Measurements from ENCODE around the gene PSG4. TPM values are rescaled to one million over a fixed set of nuclear protein-coding genes. Genes with fewer than 3 reads are reported as not detected.
"Not testable (repeated sequence)": the region's sequence is repeated elsewhere in the genome, so short reads cannot be mapped to it uniquely, and the experiment has no call there.

Gene PSG4
- total and polyA plus RNA-seq, 2 of the 8 experiments (the other 6 are each of a cell fraction or from before 2014, with no cell fraction given), result not detected

- H3K23ac ChIP-seq (ENCODE audit: insufficient read length); H3K23me2 ChIP-seq (ENCODE audit: low read depth, low read length); H3K4me1 ChIP-seq (replicated peaks in 1 of 4; ENCODE audit: control insufficient read depth in 3 of 4, insufficient read depth in 4 of 4, low read length in 3 of 4); H3K9ac ChIP-seq (replicated peaks in 1 of 4; ENCODE audit: extremely low read depth in 1 of 4, low read depth in 3 of 4, low read length in 3 of 4); H3K4ac ChIP-seq (replicated peaks; ENCODE audit: insufficient read length, low read depth, low read length); H4K91ac ChIP-seq (replicated peaks; ENCODE audit: insufficient read length, low read length); H4K20me1 ChIP-seq (replicated peaks in 1 of 2; ENCODE audit: control insufficient read depth in 1 of 2, insufficient read depth in 2 of 2, low read length in 2 of 2); H2BK5ac ChIP-seq (ENCODE audit: low read depth, low read length); H2BK12ac ChIP-seq (ENCODE audit: low read depth, low read length); H3K4me3 ChIP-seq (ENCODE audit: extremely low read depth in 1 of 4, insufficient read depth in 2 of 4, low read depth in 3 of 4, low read length in 4 of 4); H3K79me1 ChIP-seq (ENCODE audit: low read depth, low read length); H4K5ac ChIP-seq (ENCODE audit: insufficient read length, low read depth, low read length); H4K8ac ChIP-seq (ENCODE audit: extremely low read depth, insufficient read depth, low read length); H2BK120ac ChIP-seq (replicated peaks; ENCODE audit: low read depth, low read length); H2AFZ ChIP-seq (ENCODE audit: low read length); H3K4me2 ChIP-seq (ENCODE audit: insufficient read depth in 1 of 2, low read depth in 2 of 2, low read length in 2 of 2); H3K36me3 ChIP-seq (ENCODE audit: control insufficient read depth in 2 of 4, insufficient read depth in 4 of 4, low read length in 3 of 4); H3K27me3 ChIP-seq (replicated peaks in 1 of 4; ENCODE audit: control insufficient read depth in 3 of 4, extremely low read depth in 1 of 4, insufficient read depth in 3 of 4, low read length in 3 of 4); POLR2A ChIA-PET (ENCODE audit: partially characterized antibody); H3K14ac ChIP-seq (ENCODE audit: insufficient read length); FAIRE-seq; H3K56ac ChIP-seq (replicated peaks; ENCODE audit: insufficient read length, low read depth, low read length); H3K18ac ChIP-seq (ENCODE audit: extremely low read depth, low read length); DNase-seq (ENCODE audit: low read depth in 1 of 2, low spot score in 2 of 2); H2BK20ac ChIP-seq (ENCODE audit: low read length); H2BK15ac ChIP-seq (ENCODE audit: low read length); H3K79me2 ChIP-seq (ENCODE audit: control insufficient read depth in 1 of 2, insufficient read depth in 2 of 2, low read length in 2 of 2); CTCF ChIA-PET (ENCODE audit: partially characterized antibody); H3K27ac ChIP-seq (ENCODE audit: low read depth, low read length); H2AK5ac ChIP-seq (ENCODE audit: low read depth, low read length): not testable (repeated sequence)
- WGBS, 2 experiments (ENCODE audit: extremely low coverage in 1 of 2, insufficient coverage in 1 of 2, insufficient read length in 1 of 2, insufficient replicate concordance in 2 of 2, low coverage in 1 of 2, low lambda C conversion rate in 2 of 2, missing lambda C conversion rate in 1 of 2), result 78% methylated on average over 7 of the region's 7 CpGs; no CpG with 5 or more reads in 1 of the 2 experiments
- peaks cover 15 to 67% of the 10 kb centered on the region in 2 experiments for H3K9me3 ChIP-seq (ENCODE audit: insufficient read depth in 2 of 2, low read depth in 1 of 2, low read length in 1 of 2)
Observed at GRCh38 chr19:43186311-43186935, 19.0 kb downstream of the PSG4 start, which contains the start of gene PSG5. Gene PSG5, minus strand, starts transcription at chr19:43186536. Its CDS starts 131 bp downstream, at chr19:43186405.
